SH-SY5Y (cell line): Measurements from ENCODE around the gene GBP6.

Experiments used
- GATA2 ChIP-seq: IDR thresholded peaks from 2 replicates; pipeline ENCODE4 v1.6.1; 2011; ENCODE audit warnings: mild to moderate bottlenecking, low read depth, low read length
- GATA3 ChIP-seq: IDR thresholded peaks from 2 replicates; pipeline ENCODE4 v1.6.1; 2011; ENCODE audit warnings: low read depth, mild to moderate bottlenecking, low read length, moderate library complexity

The GBP6 gene

GRCh38 chr1:89405275-89405929 lies 41.5 kb downstream of the GBP6 start:
- no peak for TF ChIP-seq GATA3
- no peak for TF ChIP-seq GATA2

- TF ChIP-seq GATA2 (no peak), GATA3 (no peak)
These were observed 43.5 kb downstream of the GBP6 start for GRCh38 chr1:89407360-89407759.

GRCh38 chr1:89425056-89425455 lies 61.2 kb downstream of the GBP6 start:
- TF ChIP-seq GATA3 (no peak), GATA2 (no peak)

GRCh38 chr1:89429062-89429461 lies 65.2 kb downstream of the GBP6 start:
- TF ChIP-seq GATA3: no peak

- TF ChIP-seq GATA3: no peak
- TF ChIP-seq GATA2: no peak
These were observed 69.6 kb downstream of the GBP6 start for GRCh38 chr1:89433421-89433820.
